ENCODE measurements around the gene OPCML.

OPCML gene

DNA sequence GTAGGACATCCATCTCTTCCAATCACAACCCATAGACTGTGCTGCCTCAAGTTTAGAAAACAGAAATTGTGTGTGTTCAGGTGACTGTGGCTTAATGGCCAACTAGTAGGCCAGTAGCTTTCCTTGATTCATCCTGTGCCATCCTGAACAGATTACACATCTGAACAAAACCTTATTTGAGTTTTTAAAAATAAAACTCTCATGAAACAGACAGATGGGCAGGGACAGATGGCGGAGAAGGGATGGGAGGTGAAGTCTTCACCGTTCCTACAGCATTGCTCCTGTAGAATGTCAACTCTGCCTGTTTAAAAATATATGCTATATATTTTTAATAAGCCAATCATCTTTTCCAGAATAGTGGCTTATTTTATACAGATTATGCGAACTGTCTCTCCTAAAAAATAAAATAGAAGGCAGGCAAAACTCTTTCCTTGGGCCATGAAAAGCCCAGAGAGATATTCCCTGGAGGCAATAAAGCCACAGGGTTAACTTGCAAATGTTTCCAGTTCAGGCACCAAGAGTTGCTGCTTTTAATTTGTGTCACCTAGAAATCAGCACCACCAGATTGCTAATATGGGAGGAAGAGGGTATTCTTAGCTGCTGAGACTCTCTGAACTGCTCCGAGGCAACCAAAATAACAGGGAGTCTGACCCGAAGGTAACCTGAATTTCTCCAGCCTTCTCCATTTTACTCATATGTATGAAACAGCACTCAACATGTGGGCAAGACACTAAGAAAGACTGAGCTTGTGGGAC is 861.2 kb downstream of the OPCML start:
- Histone ChIP-seq H3K36me3 (ENCODE audit: control insufficient read depth, insufficient read depth, low read length) (no peaks in the 10 kb centered on the region), H3K27me3 (ENCODE audit: control insufficient read depth, insufficient read depth, low read length) (no peaks in the 10 kb centered on the region), H3K4me3 (ENCODE audit: low read depth, low read length) (no peak overlapping the region), H3K9me3 (ENCODE audit: control insufficient read depth, insufficient read depth, low read depth, low read length) (no peaks in the 10 kb centered on the region), H3K4me1 (ENCODE audit: control insufficient read depth, insufficient read depth, low read length) (no peaks in the 10 kb centered on the region), H3K27ac (ENCODE audit: low read depth, low read length) (no peak overlapping the region), H3K9ac (ENCODE audit: low read length) (no peak overlapping the region)

DNA sequence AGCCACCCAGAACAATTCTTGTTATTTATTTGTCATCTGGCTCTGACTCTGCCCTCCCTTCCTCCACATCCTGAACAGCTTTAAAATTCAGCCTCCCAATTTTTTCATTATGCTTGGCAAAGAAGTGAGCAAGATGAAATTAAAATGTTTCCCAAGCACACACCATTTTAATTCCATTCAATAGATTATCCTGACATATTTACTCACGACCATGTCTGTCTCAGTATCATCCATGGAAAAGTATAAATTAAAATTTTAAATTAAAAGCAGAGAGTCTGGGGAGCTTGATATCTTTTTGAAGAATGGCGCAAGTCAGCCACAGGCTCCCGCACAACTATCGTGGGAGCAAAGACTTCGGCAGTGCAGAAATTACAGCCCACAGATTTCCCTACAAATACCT is 862.4 kb downstream of the OPCML start:
- no peak overlapping the region for H3K9ac ChIP-seq (ENCODE audit: low read length)
- H3K36me3 ChIP-seq (ENCODE audit: control insufficient read depth, insufficient read depth, low read length), result no peaks in the 10 kb centered on the region
- H3K4me1 ChIP-seq (ENCODE audit: control insufficient read depth, insufficient read depth, low read length), result no peaks in the 10 kb centered on the region
- no peak overlapping the region for H3K4me3 ChIP-seq (ENCODE audit: low read depth, low read length)
- no peak overlapping the region for H3K27ac ChIP-seq (ENCODE audit: low read depth, low read length)
- no peaks in the 10 kb centered on the region for H3K27me3 ChIP-seq (ENCODE audit: control insufficient read depth, insufficient read depth, low read length)
- H3K9me3 ChIP-seq (ENCODE audit: control insufficient read depth, insufficient read depth, low read depth, low read length), result no peaks in the 10 kb centered on the region

DNA sequence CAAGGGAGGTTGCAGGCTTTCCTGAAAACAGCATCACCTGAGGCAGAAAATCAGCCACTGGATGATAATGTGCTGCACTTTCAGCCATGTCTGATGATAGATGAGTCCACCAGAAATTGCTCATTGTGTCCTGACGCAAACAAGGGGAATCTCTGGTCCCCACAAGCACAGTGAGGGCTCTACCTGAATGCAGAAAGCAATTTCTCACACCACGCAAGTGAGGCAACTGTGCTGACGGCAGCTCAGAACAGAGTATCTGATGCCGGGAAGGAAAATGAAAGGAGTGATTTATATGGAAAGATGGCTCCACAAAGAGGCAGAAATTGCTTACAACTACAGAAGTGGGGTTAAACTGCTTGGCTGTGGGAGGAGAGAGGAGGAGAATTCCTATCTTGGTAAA is 867.1 kb downstream of the OPCML start:
- no peak overlapping the region for H3K27ac ChIP-seq (ENCODE audit: low read depth, low read length)

DNA sequence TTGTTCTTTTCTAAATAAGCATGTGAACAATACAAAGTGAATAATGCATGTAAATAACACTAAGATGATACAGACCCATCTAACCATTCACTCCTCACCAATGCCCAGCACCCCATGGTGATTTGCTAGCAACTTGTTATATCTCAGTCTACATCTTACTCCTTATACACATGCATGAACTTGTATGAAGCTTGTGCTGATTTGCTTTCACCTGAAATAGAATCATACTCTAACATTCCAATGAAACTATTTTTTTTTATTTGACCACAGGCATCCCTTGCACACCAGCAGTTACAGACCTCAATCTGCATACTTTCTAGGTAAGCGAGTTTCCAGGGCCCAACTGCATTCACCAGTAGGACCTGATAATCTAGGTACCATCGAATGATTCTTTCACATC is 873.6 kb downstream of the OPCML start:
- no peaks in the 10 kb centered on the region for H3K9me3 ChIP-seq (ENCODE audit: control insufficient read depth, insufficient read depth, low read depth, low read length)
- H3K4me3 ChIP-seq (ENCODE audit: low read depth, low read length), result no peak overlapping the region
- H3K27me3 ChIP-seq (ENCODE audit: control insufficient read depth, insufficient read depth, low read length), result no peaks in the 10 kb centered on the region
- no peaks in the 10 kb centered on the region for H3K36me3 ChIP-seq (ENCODE audit: control insufficient read depth, insufficient read depth, low read length)
- no peak overlapping the region for H3K9ac ChIP-seq (ENCODE audit: low read length)
- no peak overlapping the region for H3K27ac ChIP-seq (ENCODE audit: low read depth, low read length)
- H3K4me1 ChIP-seq (ENCODE audit: control insufficient read depth, insufficient read depth, low read length), result no peaks in the 10 kb centered on the region

More for the DNA sequence above, 867.1 kb downstream of the OPCML start:
- H3K9me3 ChIP-seq (ENCODE audit: control insufficient read depth, insufficient read depth, low read depth, low read length), result no peaks in the 10 kb centered on the region
- H3K4me3 ChIP-seq (ENCODE audit: low read depth, low read length), result no peak overlapping the region
- H3K27me3 ChIP-seq (ENCODE audit: control insufficient read depth, insufficient read depth, low read length), result no peaks in the 10 kb centered on the region
- H3K9ac ChIP-seq (ENCODE audit: low read length), result no peak overlapping the region
- no peaks in the 10 kb centered on the region for H3K4me1 ChIP-seq (ENCODE audit: control insufficient read depth, insufficient read depth, low read length)
- H3K36me3 ChIP-seq (ENCODE audit: control insufficient read depth, insufficient read depth, low read length), result no peaks in the 10 kb centered on the region

DNA sequence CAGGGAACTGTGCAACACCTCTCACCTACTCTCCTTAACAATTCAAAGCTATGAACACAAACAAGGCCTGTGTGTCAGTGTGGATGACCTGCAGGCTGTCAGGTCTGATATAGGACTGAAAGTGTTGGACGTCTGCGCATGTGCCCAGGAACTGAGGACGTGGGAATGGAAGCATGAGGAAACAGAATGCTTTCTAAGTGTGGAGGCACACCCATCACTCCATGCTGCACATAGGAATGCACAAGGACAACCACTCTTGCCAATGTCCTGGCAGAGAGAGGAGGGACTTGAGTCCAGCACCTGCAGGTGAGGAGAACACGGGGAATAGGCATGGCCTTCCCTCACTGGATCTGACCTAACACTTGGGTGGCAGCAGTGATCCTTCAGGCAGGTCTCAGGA is 874.3 kb downstream of the OPCML start:
- Histone ChIP-seq H3K9me3 (ENCODE audit: control insufficient read depth, insufficient read depth, low read depth, low read length) (no peaks in the 10 kb centered on the region), H3K4me3 (ENCODE audit: low read depth, low read length) (no peak overlapping the region), H3K4me1 (ENCODE audit: control insufficient read depth, insufficient read depth, low read length) (no peaks in the 10 kb centered on the region), H3K27ac (ENCODE audit: low read depth, low read length) (no peak overlapping the region), H3K9ac (ENCODE audit: low read length) (no peak overlapping the region), H3K36me3 (ENCODE audit: control insufficient read depth, insufficient read depth, low read length) (no peaks in the 10 kb centered on the region), H3K27me3 (ENCODE audit: control insufficient read depth, insufficient read depth, low read length) (no peaks in the 10 kb centered on the region)

DNA sequence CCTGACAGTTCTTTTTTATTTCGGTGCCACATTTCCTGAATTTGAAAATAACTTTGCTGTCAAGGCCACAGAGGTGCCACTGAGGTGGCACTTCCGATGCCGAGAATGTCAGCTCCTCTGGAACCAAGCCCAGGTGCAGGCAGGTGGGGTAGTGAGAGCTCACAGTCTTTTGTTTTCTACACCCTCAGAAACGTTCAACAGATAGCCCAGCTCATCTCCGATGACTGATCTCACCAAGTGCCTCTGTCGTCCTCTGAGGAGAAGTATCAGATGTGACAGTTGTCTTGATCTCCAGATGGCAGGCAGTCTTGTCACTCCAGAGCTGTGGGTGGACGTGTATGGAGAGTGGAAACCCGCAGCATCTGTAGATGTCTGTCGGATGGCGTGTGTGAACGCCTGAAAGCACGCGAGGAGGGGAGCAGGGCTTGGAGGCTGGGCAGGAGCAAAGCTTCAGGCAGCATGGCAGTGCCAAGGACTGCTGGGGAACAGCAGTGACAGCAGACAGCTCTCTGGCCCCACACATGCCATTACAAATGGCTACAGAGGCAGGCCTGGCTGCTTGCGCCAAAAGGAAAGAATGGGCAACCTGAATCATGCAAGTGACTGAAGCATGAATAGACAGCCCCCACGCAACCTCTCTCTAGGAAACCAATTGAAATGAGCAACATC is 877.0 kb downstream of the OPCML start:
- Histone ChIP-seq H3K27ac (ENCODE audit: low read depth, low read length) (no peak overlapping the region), H3K27me3 (ENCODE audit: control insufficient read depth, insufficient read depth, low read length) (no peaks in the 10 kb centered on the region), H3K4me1 (ENCODE audit: control insufficient read depth, insufficient read depth, low read length) (no peaks in the 10 kb centered on the region)

DNA sequence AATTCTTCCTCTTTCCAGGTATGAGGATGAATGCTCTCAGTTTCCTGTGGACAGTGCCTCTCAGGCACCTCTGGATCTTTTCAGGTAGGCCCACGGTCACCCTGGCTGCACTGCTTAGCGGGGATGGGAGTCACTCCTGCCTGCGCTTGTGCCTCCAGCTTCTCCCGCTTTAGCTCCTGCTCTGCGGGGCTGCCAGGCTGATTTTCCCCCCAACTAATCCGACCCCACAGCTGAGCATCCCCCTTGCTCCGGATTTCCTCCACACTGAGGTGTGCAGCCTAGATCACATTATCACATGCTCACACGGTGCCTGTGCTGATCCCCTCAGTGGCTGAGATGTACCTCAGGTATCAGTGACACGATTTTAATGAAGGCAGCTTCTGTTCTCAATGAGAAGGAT is 879.1 kb downstream of the OPCML start:
- H3K4me3 ChIP-seq (ENCODE audit: low read depth, low read length), result no peak overlapping the region
- H3K9ac ChIP-seq (ENCODE audit: low read length), result no peak overlapping the region
- no peaks in the 10 kb centered on the region for H3K9me3 ChIP-seq (ENCODE audit: control insufficient read depth, insufficient read depth, low read depth, low read length)
- no peaks in the 10 kb centered on the region for H3K4me1 ChIP-seq (ENCODE audit: control insufficient read depth, insufficient read depth, low read length)
- H3K36me3 ChIP-seq (ENCODE audit: control insufficient read depth, insufficient read depth, low read length), result no peaks in the 10 kb centered on the region
- no peaks in the 10 kb centered on the region for H3K27me3 ChIP-seq (ENCODE audit: control insufficient read depth, insufficient read depth, low read length)
- no peak overlapping the region for H3K27ac ChIP-seq (ENCODE audit: low read depth, low read length)

More for the DNA sequence above, 877.0 kb downstream of the OPCML start:
- Histone ChIP-seq H3K9me3 (ENCODE audit: control insufficient read depth, insufficient read depth, low read depth, low read length) (no peaks in the 10 kb centered on the region), H3K4me3 (ENCODE audit: low read depth, low read length) (no peak overlapping the region), H3K36me3 (ENCODE audit: control insufficient read depth, insufficient read depth, low read length) (no peaks in the 10 kb centered on the region), H3K9ac (ENCODE audit: low read length) (no peak overlapping the region)

DNA sequence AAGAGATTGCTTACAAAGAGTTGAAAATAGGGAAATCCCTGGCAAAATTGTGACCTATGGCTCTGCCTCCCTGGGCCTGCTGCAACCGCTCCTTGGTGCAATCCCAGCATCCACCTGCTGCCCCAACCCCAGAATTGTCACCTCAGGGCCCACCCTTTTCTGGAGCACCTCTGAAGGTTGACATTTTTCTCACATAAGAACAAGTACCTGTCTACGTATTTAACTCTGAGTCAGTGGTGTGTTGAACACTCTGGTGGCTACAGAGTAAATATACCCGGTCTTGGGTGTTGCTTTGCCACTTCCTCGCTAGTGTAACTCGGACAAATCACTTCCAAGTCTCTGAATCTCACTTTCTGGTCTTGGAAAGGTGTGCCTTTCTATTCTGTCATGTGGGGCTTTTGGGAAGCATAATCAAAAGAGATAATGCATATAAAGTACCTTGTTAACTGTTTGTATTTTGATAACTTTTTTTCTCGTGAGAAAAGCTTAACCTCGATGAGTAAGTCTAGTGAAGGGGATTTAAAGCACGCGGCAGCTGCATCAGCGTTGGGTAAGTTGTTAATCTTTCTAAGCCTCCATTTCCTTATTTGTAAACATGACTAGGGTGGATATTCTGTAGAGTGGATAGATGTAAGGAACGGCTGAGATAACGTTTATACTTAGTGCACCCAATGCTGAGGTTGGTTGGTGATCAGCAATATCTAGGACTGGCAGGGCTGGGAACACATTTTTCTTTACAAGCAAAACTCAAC is 881.2 kb downstream of the OPCML start:
- Histone ChIP-seq H3K4me1 (ENCODE audit: control insufficient read depth, insufficient read depth, low read length) (peaks cover 8% of the 10 kb centered on the region; the same call in 1 of the 2 replicates), H3K27ac (ENCODE audit: low read depth, low read length) (no peak overlapping the region), H3K9me3 (ENCODE audit: control insufficient read depth, insufficient read depth, low read depth, low read length) (no peaks in the 10 kb centered on the region), H3K36me3 (ENCODE audit: control insufficient read depth, insufficient read depth, low read length) (no peaks in the 10 kb centered on the region), H3K4me3 (ENCODE audit: low read depth, low read length) (no peak overlapping the region), H3K9ac (ENCODE audit: low read length) (no peak overlapping the region), H3K27me3 (ENCODE audit: control insufficient read depth, insufficient read depth, low read length) (no peaks in the 10 kb centered on the region)

DNA sequence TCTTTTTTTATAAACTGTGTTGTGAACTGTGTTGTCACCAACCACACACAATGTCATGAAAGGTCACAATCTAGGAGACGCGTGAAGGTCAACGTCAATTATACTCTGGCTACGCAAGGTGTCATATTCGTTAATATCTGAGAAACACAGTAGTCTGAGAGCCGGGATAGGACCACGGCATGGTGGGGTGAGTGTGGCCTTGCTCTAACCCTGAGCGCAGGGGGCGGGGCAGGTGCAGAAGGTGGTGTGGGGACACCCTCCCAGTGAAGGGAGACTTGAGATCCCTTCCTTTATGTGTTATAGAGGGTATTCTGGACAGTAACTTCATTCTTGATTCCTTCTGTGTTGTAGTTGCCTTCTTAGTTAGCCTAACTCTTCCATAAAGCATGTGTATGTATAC is 883.0 kb downstream of the OPCML start:
- Histone ChIP-seq H3K27me3 (ENCODE audit: control insufficient read depth, insufficient read depth, low read length) (no peaks in the 10 kb centered on the region), H3K9ac (ENCODE audit: low read length) (no peak overlapping the region), H3K9me3 (ENCODE audit: control insufficient read depth, insufficient read depth, low read depth, low read length) (no peaks in the 10 kb centered on the region), H3K36me3 (ENCODE audit: control insufficient read depth, insufficient read depth, low read length) (no peaks in the 10 kb centered on the region), H3K4me3 (ENCODE audit: low read depth, low read length) (no peak overlapping the region), H3K27ac (ENCODE audit: low read depth, low read length) (no peak overlapping the region), H3K4me1 (ENCODE audit: control insufficient read depth, insufficient read depth, low read length) (peaks cover 9% of the 10 kb centered on the region; the same call in 1 of the 2 replicates)

DNA sequence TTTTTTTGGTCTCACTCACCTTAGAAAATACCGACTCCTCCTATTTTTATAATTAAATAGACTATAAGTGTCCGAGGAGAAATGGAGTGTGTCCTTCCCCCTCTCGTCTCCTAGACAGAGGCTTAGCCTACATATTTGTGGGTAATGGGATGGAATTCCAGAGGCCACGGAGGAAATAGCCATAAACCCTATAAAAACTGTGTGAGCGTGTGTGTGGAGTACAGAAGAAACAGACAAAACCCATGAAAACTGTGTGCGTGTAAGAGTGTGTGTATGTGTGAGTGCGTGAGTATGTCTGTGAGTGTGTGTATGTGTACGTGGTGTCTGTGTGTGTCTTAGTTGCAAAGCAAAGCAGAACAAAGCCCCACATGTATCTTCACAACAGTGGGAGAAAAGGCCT is 883.5 kb downstream of the OPCML start:
- H3K9ac ChIP-seq (ENCODE audit: low read length), result no peak overlapping the region
- H3K9me3 ChIP-seq (ENCODE audit: control insufficient read depth, insufficient read depth, low read depth, low read length), result no peaks in the 10 kb centered on the region
- no peak overlapping the region for H3K4me3 ChIP-seq (ENCODE audit: low read depth, low read length)
- peaks cover 9% of the 10 kb centered on the region; the same call in 1 of the 2 replicates for H3K4me1 ChIP-seq (ENCODE audit: control insufficient read depth, insufficient read depth, low read length)
- no peaks in the 10 kb centered on the region for H3K27me3 ChIP-seq (ENCODE audit: control insufficient read depth, insufficient read depth, low read length)
- H3K36me3 ChIP-seq (ENCODE audit: control insufficient read depth, insufficient read depth, low read length), result no peaks in the 10 kb centered on the region
- H3K27ac ChIP-seq (ENCODE audit: low read depth, low read length), result no peak overlapping the region

DNA sequence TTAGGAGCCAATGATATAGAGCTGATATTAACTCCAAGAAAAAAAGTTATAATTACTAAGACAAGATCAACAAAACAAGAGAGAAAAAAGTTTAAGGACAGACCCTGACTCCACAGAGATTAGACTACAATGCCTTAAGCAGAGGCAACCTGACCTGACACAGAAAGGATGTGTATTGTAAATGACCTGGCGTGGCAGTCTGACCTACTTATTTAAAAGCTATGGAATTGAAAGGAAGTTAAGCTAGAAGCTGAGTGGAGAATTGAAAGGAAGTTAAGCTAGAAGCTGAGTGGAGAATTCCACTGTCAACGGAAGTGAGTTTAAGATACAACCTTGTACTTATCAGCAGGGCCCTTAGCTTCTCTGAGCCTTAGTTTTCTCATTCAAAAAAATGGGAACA is 885.4 kb downstream of the OPCML start:
- Histone ChIP-seq H3K27ac (ENCODE audit: low read depth, low read length) (no peak overlapping the region), H3K9ac (ENCODE audit: low read length) (no peak overlapping the region), H3K27me3 (ENCODE audit: control insufficient read depth, insufficient read depth, low read length) (no peaks in the 10 kb centered on the region), H3K36me3 (ENCODE audit: control insufficient read depth, insufficient read depth, low read length) (no peaks in the 10 kb centered on the region), H3K9me3 (ENCODE audit: control insufficient read depth, insufficient read depth, low read depth, low read length) (no peaks in the 10 kb centered on the region), H3K4me1 (ENCODE audit: control insufficient read depth, insufficient read depth, low read length) (peaks cover 19% of the 10 kb centered on the region), H3K4me3 (ENCODE audit: low read depth, low read length) (no peak overlapping the region)
